Measurements from ENCODE around the gene FAM114A1.

DNA sequence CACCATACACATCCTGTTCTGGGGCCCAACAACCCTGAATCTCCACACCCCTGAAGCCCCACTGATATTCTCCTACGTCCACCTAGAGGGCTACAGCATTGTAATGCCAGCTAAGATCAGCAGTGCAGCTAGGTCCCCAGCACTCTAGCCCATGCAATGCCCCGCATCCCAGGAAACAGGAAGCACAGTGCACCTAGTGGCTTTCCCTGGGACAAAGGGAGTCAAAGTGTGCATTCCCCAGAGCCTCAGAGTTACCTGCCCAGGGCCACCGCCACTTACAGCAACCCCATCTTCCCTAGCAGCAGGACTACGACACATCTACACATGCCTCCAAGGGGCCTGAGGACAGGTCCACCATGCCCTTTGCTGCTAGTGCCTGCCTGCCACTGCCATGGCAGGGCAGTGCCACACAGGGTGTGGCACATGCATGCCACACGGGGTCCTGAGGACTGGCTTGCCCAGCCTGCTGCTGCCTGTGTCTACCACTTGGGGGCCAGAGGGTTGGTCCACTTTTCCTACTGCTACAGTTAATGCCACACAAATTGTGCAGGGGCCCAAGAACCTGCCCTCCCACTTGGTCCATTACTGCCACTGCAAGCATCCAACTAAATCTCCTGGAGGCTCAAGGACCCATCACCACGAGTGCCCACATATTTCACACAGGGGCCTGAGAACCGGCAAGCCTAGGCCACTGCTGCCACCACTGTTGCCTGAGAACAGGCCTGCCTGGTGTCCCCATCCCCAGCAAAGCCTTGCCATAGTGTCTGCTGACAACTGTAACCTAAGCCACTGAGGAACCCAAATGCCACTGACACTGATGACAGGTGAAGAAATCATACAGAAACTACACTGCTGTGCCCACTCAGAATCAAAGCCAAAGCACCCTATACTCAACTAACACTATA is 34.7 kb upstream of the FAM114A1 start:
- no peak for TF ChIP-seq TAF1 (IDR thresholded peaks at IDR 0.05; ENCODE audit: low read depth)
- no peak for TF ChIP-seq RAD21 (conservative IDR thresholded peaks at IDR 0.05)
- TF ChIP-seq, protein P1, sequence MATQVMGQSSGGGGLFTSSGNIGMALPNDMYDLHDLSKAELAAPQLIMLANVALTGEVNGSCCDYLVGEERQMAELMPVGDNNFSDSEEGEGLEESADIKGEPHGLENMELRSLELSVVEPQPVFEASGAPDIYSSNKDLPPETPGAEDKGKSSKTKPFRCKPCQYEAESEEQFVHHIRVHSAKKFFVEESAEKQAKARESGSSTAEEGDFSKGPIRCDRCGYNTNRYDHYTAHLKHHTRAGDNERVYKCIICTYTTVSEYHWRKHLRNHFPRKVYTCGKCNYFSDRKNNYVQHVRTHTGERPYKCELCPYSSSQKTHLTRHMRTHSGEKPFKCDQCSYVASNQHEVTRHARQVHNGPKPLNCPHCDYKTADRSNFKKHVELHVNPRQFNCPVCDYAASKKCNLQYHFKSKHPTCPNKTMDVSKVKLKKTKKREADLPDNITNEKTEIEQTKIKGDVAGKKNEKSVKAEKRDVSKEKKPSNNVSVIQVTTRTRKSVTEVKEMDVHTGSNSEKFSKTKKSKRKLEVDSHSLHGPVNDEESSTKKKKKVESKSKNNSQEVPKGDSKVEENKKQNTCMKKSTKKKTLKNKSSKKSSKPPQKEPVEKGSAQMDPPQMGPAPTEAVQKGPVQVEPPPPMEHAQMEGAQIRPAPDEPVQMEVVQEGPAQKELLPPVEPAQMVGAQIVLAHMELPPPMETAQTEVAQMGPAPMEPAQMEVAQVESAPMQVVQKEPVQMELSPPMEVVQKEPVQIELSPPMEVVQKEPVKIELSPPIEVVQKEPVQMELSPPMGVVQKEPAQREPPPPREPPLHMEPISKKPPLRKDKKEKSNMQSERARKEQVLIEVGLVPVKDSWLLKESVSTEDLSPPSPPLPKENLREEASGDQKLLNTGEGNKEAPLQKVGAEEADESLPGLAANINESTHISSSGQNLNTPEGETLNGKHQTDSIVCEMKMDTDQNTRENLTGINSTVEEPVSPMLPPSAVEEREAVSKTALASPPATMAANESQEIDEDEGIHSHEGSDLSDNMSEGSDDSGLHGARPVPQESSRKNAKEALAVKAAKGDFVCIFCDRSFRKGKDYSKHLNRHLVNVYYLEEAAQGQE (IDR thresholded peaks at IDR 0.05; ENCODE audit: borderline replicate concordance) = no peak
- no peak for TF ChIP-seq CTCF (IDR thresholded peaks at IDR 0.05; ENCODE audit: poor library complexity, severe bottlenecking)
- no peak for TF ChIP-seq POLR2AphosphoS5 (IDR thresholded peaks at IDR 0.05)
- TF ChIP-seq EZH2 (IDR thresholded peaks at IDR 0.05; ENCODE audit: borderline replicate concordance, insufficient read depth, low read length, poor library complexity, severe bottlenecking) = no peak
